Hepatic stellate cell (primary cell): ENCODE results near the gene TLR5.
"Not testable (repeated sequence)": the region's sequence is repeated elsewhere in the genome, so short reads cannot be mapped to it uniquely, and the experiment has no call there.

Source experiments
- DNase-seq: peaks from one replicate; pipeline ENCODE4 v3.0.0; 2011; ENCODE audit warnings: low spot score

TLR5 gene

GRCh38 chr1:223142795-223143536 is at the start of gene TLR5:
TSS of gene TLR5 (minus strand) at chr1:223143248. CDS start at chr1:223113031, 30,217 bp downstream.
- peak; percentile 63 for DNase-seq

DNA sequence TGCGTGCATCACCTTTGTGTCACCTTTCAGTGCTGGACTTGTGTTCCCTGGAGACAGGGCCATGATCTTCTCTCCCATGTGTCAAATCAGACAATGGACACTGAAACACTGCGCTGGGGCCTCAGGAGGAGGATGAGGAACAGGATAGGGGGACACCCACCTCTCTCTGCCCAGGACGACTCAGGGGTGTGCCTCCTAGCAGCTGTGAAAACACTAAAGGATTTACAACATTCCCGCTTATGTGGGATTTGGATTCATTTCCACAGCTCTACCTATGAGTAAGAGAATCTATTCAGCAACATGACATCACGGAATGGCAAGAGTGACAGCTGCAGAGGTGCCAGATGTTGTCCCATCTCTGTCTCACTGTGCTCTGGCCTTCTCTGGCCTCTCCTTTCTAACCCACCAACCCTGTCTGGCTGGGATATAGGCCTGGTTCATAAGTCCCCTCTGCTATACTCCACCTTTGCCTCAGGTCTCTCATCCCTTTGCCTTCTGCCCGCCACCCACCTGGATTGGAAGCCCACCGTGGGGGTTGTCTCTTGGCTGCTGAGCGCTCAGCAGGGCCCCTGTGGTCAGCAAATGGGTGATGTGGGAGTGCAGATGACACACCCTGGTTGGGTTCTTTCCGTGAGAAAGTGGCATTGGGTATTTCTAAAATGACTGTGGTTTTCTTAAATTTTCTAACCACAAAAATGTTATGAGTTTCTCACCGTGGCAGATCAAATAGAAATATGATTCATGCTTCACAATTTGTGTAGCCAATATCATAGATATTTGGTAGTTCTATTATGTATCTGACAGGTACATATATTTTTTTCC is 47.1 kb upstream of the TLR5 start:
- DNase-seq = peak; percentile 16

GRCh38 chr1:223189525-223189902 is 46.5 kb upstream of the TLR5 start:
- DNase-seq = no peak

- DNase-seq = no peak
Measured at GRCh38 chr1:223188618-223189356, 45.7 kb upstream of the TLR5 start.

GRCh38 chr1:223186800-223187199 is 43.8 kb upstream of the TLR5 start:
- no peak for DNase-seq

DNA sequence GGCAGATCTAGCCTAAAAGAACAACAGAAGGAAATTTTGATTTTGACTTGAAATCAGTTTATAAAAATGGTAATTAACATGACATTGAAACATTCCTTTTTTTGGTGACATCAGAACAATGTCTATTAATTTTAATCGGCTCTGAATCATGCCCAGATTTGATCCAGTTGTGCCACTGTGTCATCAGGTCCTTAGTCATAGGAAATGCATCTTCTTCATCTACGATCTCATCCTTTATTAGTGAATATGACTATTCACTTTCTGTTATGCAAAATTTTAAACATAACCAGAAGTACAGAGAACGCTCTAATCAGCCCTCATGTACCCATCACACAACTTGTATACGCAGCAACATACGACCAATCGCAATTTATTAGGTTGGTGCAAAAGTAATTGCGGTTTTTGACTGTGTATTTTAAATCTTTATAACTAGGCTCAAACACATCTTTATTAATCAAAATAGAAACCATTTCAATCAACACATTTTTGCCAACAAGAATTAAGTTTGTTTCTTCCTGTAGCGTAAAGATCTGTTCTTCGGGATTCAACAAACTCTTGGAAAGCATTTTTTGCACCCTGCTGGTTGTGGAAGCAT is 40.3 kb upstream of the TLR5 start:
- no peak for DNase-seq

DNA sequence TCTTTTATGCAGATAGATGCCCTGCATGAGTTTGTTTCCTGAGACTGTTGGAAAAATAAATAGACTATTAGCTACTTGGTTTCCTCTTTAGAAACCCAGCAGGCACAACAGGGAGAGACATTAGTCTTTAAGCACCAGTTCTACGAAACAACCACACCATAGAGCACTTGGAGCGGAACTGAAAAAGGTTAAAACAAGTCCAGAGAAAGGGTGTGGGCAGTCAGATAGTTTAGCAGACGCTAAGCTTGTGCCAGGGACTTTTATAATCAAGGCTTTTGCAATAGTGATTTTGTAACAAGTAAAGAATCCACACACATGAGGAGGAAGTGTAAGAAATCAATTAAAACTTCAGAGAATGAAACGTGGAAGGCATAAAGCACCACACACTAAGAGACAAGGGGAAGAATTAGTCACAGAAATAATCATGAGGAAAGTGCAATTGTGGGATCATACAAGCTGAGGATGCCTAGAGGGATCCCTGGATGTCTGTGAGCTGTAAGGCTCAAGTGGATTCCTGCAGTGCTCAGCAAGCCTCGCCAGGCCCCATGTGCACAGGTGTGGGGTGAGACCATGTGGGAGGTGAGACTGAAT is 37.8 kb upstream of the TLR5 start:
- no peak for DNase-seq

DNA sequence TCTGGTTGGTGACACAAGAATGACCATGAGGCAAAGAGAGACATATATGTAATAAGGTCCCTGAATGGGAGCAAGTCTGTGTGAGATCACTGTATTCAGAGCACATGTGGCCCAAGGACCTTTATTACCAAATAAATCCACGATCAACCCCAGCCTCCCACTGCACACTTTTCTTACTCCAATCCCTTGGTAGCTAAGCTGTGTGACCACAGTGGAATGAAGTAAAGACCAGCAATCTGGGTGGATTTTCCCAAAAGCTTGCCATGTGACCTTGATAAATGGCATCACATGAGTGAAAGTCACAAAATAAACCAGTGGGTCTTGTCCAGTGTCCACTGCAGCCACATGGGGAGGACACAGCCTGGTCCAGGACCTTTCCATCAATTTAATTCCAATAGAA is 36.7 kb upstream of the TLR5 start:
- DNase-seq = no peak

- no peak for DNase-seq
Measured at GRCh38 chr1:223179280-223179679, 36.2 kb upstream of the TLR5 start.

DNA sequence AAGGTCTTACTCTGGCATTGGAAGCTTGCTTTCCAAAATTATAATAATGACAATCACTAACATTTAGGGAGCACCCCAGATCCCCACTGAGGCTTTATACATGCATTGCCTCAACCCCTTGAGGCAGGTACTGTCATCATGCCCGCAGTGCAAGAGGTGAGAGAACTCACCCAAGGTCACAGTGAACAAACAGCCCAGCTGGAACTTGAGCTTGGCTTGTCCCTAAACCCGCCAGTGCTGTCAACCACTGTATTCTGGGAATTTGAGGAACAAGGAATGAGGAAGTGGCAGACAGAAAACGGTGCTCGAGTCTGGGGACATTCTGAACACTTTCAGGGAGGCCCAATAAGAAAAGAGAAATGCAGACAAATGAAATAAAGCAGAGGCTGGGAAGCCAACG is 34.6 kb upstream of the TLR5 start:
- DNase-seq = no peak

- no peak for DNase-seq
Measured at GRCh38 chr1:223176437-223176836, 33.4 kb upstream of the TLR5 start.

GRCh38 chr1:223175633-223176032 is 32.6 kb upstream of the TLR5 start:
- DNase-seq = no peak

- DNase-seq = no peak
Measured at GRCh38 chr1:223175032-223175431, 32.0 kb upstream of the TLR5 start.

GRCh38 chr1:223169458-223169857 is 26.4 kb upstream of the TLR5 start:
- not testable (repeated sequence) for DNase-seq

- DNase-seq = no peak
Measured at GRCh38 chr1:223161321-223161720, 18.3 kb upstream of the TLR5 start.

- DNase-seq = no peak
Measured at GRCh38 chr1:223156343-223156742, 13.3 kb upstream of the TLR5 start.

- no peak for DNase-seq
Measured at GRCh38 chr1:223155153-223155552, 12.1 kb upstream of the TLR5 start.

GRCh38 chr1:223153177-223154119 is 10.4 kb upstream of the TLR5 start:
- DNase-seq = no peak

DNA sequence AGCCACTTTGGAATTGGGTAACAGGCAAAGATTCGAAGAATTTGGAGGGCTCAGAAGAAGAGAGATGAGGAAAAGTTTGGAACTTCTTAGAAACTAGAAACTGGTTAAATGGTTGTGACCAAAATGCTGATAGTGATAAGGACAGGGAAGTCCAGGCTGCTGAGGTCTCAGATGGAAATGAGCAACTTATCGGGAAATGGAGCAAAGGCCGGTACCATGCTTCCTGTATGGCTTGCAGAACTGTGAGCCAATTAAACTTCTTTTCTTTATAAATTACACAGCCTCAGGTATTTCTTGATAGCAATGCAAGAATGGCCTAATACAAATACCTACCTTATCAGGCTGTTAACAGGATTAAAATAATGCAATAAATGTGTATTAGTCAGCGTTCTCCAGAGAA is 9.4 kb upstream of the TLR5 start:
- DNase-seq = no peak

DNA sequence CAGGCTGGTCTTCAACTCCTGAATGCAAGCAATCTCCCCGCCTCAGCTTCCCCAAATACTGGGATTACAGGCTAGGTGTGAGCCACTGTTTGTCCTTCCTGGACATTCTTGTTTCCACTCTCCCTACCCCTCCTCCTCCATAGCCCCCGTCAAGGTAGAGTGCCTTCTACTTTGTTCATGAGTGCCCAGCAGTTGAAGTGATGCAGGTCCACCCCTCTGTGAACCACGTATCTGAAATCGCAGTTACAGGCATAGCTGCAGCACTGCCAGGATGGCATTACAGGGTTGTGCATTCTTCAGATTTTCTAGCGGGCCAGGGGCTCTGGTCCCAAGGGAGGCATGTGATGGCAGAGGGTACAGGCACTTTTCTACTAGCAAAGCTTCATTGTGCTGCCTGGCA is 7.4 kb upstream of the TLR5 start:
- no peak for DNase-seq

- no peak for DNase-seq
Measured at GRCh38 chr1:223147873-223148272, 4.8 kb upstream of the TLR5 start.
